Mesendoderm (in vitro differentiated cells): ENCODE data around the gene RTN4R.
A peak's percentile ranks its signal among the peaks of the same experiment; 100 is the strongest.
"Not testable (repeated sequence)": the region's sequence is repeated elsewhere in the genome, so short reads cannot be mapped to it uniquely, and the experiment has no call there.

ENCODE experiments used
- DNase-seq: peaks from one replicate; pipeline ENCODE4 v3.0.0; 2013
- H2AK5ac ChIP-seq: 2 replicates; pipeline ENCODE4 v1.6.1; 2013; ENCODE audit warnings: low read length, inconsistent platforms
- H2BK120ac ChIP-seq: 2 replicates; pipeline ENCODE4 v1.6.1; 2013; ENCODE audit warnings: low read depth, mild to moderate bottlenecking, low read length, moderate library complexity, mixed read lengths
- H2BK15ac ChIP-seq: replicated peaks from 2 replicates; pipeline ENCODE4 v1.6.1; 2013; ENCODE audit warnings: low read depth, mild to moderate bottlenecking, moderate library complexity
- H2BK5ac ChIP-seq: 2 replicates; pipeline ENCODE4 v1.6.1; 2013; ENCODE audit warnings: low read length, inconsistent platforms
- H3K18ac ChIP-seq: 2 replicates; pipeline ENCODE4 v1.6.1; 2013; ENCODE audit warnings: mild to moderate bottlenecking, low read length, mixed read lengths
- H3K23ac ChIP-seq: one replicate; pipeline ENCODE4 v1.6.1; 2013; ENCODE audit warnings: low read length
- H3K27ac ChIP-seq: 2 replicates; pipeline ENCODE4 v1.5.1; 2013; ENCODE audit warnings: low read depth, mild to moderate bottlenecking, inconsistent platforms, low read length, moderate library complexity
- H3K27me3 ChIP-seq: 2 replicates; pipeline ENCODE4 v1.6.1; 2013; ENCODE audit warnings: low read length, control low read depth, mild to moderate bottlenecking, inconsistent platforms; ENCODE audit not compliant: insufficient read depth, poor library complexity
- H3K36me3 ChIP-seq: 2 replicates; pipeline ENCODE4 v1.6.1; 2013; ENCODE audit warnings: low read length, inconsistent platforms; ENCODE audit not compliant: control insufficient read depth, insufficient read depth
- H3K4ac ChIP-seq: one replicate; pipeline ENCODE4 v1.6.1; 2013; ENCODE audit warnings: low read depth, mild to moderate bottlenecking, low read length, moderate library complexity
- H3K4me1 ChIP-seq: 2 replicates; pipeline ENCODE4 v1.6.1; 2013; ENCODE audit warnings: low read depth, low read length, inconsistent platforms; ENCODE audit not compliant: control insufficient read depth
- H3K4me2 ChIP-seq: 2 replicates; pipeline ENCODE4 v1.6.1; 2013; ENCODE audit warnings: low read length
- H3K4me3 ChIP-seq: 2 replicates; pipeline ENCODE4 v1.5.1; 2013; ENCODE audit warnings: mild to moderate bottlenecking, low read length
- H3K56ac ChIP-seq: one replicate; pipeline ENCODE4 v1.6.1; 2013; ENCODE audit warnings: low read length
- H3K79me1 ChIP-seq: 2 replicates; pipeline ENCODE4 v1.6.1; 2013; ENCODE audit warnings: low read length, inconsistent platforms
- H3K79me2 ChIP-seq: 2 replicates; pipeline ENCODE4 v1.6.1; 2013; ENCODE audit warnings: mild to moderate bottlenecking, low read length; ENCODE audit not compliant: control insufficient read depth, insufficient read depth
- H3K9ac ChIP-seq: 2 replicates; pipeline ENCODE4 v1.6.1; 2013; ENCODE audit warnings: low read length, inconsistent platforms
- H4K5ac ChIP-seq: one replicate; pipeline ENCODE4 v1.6.1; 2013; ENCODE audit warnings: low read length
- H4K8ac ChIP-seq: one replicate; pipeline ENCODE4 v1.6.1; 2013; ENCODE audit warnings: low read depth, mild to moderate bottlenecking, control low read depth, low read length, moderate library complexity
- WGBS: extraction: QIAGEN DNeasy Blood & Tissue Kit; methylation state at CpG from one replicate; pipeline ENCODE4 v1.1.7; 2013; ENCODE audit warnings: low lambda C conversion rate, missing lambda C conversion rate; ENCODE audit not compliant: insufficient coverage; ENCODE audit errors: extremely low coverage; 5-methylcytosine and 5-hydroxymethylcytosine counted together

RTN4R gene

GRCh38 chr22:20272700-20273099 lies 4.6 kb upstream of the RTN4R start:
- no peaks in the 10 kb centered on the region for H3K27me3 ChIP-seq

GRCh38 chr22:20272174-20272573 lies 4.1 kb upstream of the RTN4R start:
- H4K5ac ChIP-seq = no peak overlapping the region

More at GRCh38 chr22:20272700-20273099, 4.6 kb upstream of the RTN4R start:
- H2BK15ac ChIP-seq = no peak overlapping the region
- H3K79me1 ChIP-seq = no peaks in the 10 kb centered on the region
- no peak overlapping the region for H3K18ac ChIP-seq
- no peak overlapping the region for H3K4ac ChIP-seq
- H3K4me2 ChIP-seq = no peak overlapping the region
- no peak overlapping the region for H3K23ac ChIP-seq
- H3K79me2 ChIP-seq = no peaks in the 10 kb centered on the region
- H2AK5ac ChIP-seq = no peak overlapping the region
- DNase-seq = no peak
- H4K5ac ChIP-seq = no peak overlapping the region
- no peaks in the 10 kb centered on the region for H3K36me3 ChIP-seq
- no CpG with 5 or more reads among the region's 13 CpGs for WGBS
- H3K27ac ChIP-seq = no peak overlapping the region
- H3K9ac ChIP-seq = no peak overlapping the region
- no peak overlapping the region for H2BK5ac ChIP-seq
- H3K4me3 ChIP-seq = no peak overlapping the region
- H3K4me1 ChIP-seq = no peaks in the 10 kb centered on the region
- no peak overlapping the region for H4K8ac ChIP-seq
- no peak overlapping the region for H3K56ac ChIP-seq
- H2BK120ac ChIP-seq = no peak overlapping the region

DNA sequence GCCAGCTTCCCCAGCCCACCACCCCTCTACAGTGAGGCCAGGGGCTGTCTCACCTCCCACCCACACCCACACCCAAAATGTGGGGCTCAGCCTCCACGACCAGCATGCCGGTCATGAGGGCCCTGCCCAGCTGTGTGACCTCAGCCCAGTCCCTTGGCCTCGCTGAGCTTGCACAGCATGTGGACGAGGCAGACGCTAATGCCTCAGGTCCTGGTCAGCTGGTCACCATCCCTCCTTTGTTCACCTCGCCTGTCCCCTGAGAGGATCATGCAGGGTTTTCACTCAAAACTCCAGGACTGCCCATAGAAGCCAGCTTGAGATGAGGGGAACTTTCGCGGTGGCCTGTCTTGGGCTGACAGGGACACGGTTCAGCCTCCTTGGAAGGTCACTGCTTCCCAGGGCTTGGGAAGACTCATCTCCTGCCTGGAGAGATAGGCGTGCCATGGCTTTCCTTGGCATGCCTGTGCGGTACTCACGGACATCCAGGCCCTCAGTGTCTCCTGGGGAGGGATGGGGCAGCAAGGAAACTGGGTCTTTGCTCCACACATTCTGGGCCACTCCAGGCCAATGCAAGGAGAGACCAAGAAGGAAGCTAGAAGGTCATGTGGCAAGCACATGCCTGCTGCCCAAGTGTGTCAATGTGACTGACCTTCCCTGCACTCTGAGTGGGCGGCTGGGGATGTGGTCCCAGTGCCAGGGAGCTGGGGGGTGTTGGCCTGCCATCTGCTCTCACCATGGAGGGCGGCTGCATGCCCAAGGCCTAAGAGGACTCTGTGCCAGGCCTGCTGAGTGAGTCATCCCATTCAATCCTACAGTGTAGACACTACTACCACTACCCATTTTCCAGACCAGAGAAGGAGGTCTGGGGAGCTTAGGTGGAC lies 3.2 kb upstream of the RTN4R start:
- H2BK5ac ChIP-seq = no peak overlapping the region
- no peak overlapping the region for H3K9ac ChIP-seq
- no peak overlapping the region for H3K18ac ChIP-seq
- H2BK15ac ChIP-seq = no peak overlapping the region
- no peaks in the 10 kb centered on the region for H3K36me3 ChIP-seq
- H3K27me3 ChIP-seq = no peaks in the 10 kb centered on the region
- H3K4me3 ChIP-seq = no peak overlapping the region
- no peak overlapping the region for H3K27ac ChIP-seq
- H3K4me1 ChIP-seq = no peaks in the 10 kb centered on the region
- no peaks in the 10 kb centered on the region for H3K79me2 ChIP-seq
- no peak overlapping the region for H3K23ac ChIP-seq
- no peak overlapping the region for H3K4ac ChIP-seq
- WGBS = no CpG with 5 or more reads among the region's 14 CpGs
- H4K8ac ChIP-seq = no peak overlapping the region
- H3K79me1 ChIP-seq = no peaks in the 10 kb centered on the region
- DNase-seq = no peak
- H2BK120ac ChIP-seq = no peak overlapping the region
- H3K56ac ChIP-seq = no peak overlapping the region
- H3K4me2 ChIP-seq = no peak overlapping the region
- no peak overlapping the region for H2AK5ac ChIP-seq
- H4K5ac ChIP-seq = no peak overlapping the region

More at GRCh38 chr22:20272174-20272573, 4.1 kb upstream of the RTN4R start:
- H2BK120ac ChIP-seq = no peak overlapping the region
- H3K4me1 ChIP-seq = no peaks in the 10 kb centered on the region
- no peak overlapping the region for H3K56ac ChIP-seq
- no peak for DNase-seq
- H2AK5ac ChIP-seq = no peak overlapping the region
- H3K18ac ChIP-seq = no peak overlapping the region
- H3K27ac ChIP-seq = no peak overlapping the region
- H3K4me3 ChIP-seq = no peak overlapping the region
- no peak overlapping the region for H3K4me2 ChIP-seq
- no peak overlapping the region for H3K23ac ChIP-seq
- H3K79me2 ChIP-seq = no peaks in the 10 kb centered on the region
- no peak overlapping the region for H3K9ac ChIP-seq
- no peaks in the 10 kb centered on the region for H3K27me3 ChIP-seq
- no CpG with 5 or more reads among the region's 9 CpGs for WGBS
- no peak overlapping the region for H3K4ac ChIP-seq
- H3K36me3 ChIP-seq = no peaks in the 10 kb centered on the region
- no peak overlapping the region for H2BK15ac ChIP-seq
- H2BK5ac ChIP-seq = no peak overlapping the region
- no peak overlapping the region for H4K8ac ChIP-seq
- H3K79me1 ChIP-seq = no peaks in the 10 kb centered on the region

DNA sequence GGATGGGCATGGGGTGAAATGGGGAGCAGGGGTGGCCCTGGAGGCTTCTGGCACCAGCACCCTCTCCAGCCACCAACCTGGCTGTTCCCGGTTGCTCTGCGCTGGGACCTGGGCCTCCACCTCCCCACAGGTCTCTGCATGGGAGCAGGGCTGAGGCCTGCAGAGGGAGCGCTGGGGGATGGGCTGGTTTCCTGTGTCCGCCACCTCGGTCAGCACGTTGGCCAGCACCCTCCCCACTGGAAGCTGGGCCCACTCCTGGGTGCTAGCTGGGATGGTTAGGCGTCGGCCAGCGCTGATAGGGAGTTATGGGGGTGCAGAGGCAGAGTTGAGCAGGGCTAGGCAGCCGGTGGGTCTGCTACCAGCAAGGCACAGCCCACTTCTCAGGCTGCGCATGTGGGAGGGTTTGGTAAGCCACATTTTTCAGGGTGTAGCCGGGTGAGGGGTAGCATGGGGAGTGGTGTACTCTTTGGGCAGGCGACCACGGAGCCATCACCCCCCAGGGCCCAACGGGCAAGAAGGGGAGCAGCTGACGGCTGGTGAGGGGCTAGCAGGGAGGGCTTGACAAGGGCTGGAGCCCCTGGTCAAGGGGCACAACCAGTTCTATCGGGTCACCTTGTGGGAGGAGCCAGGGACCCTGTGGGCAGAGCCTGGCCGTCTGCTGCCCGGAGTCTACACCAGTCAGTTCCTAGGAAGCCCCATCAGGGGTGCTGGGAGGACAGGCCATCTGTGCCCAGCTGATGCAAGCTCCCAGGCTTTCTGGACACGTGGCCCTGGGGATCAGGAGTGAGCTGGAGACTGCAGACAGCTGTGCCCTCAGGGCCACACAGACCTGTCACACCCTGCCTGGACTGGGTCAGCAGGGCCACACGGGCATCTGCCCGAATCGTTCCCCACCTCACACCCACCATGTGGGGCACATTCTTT lies 2.3 kb upstream of the RTN4R start:
- H3K4ac ChIP-seq, H3K18ac ChIP-seq, H4K5ac ChIP-seq, H2AK5ac ChIP-seq, H3K27ac ChIP-seq, H3K36me3 ChIP-seq, H4K8ac ChIP-seq, H3K4me1 ChIP-seq, H3K79me1 ChIP-seq, H3K27me3 ChIP-seq, H3K56ac ChIP-seq, H2BK15ac ChIP-seq, H3K79me2 ChIP-seq, H3K23ac ChIP-seq, H2BK120ac ChIP-seq, H3K9ac ChIP-seq, H2BK5ac ChIP-seq, H3K4me3 ChIP-seq, H3K4me2 ChIP-seq: not testable (repeated sequence)
- DNase-seq = peak; percentile 22
- WGBS = no CpG with 5 or more reads among the region's 23 CpGs

- not testable (repeated sequence) for H3K36me3 ChIP-seq, H2BK15ac ChIP-seq, H4K5ac ChIP-seq
Observed at GRCh38 chr22:20269673-20270072, 1.6 kb upstream of the RTN4R start.

More at GRCh38 chr22:20269673-20270072, 1.6 kb upstream of the RTN4R start:
- not testable (repeated sequence) for H3K4me3 ChIP-seq, H2BK5ac ChIP-seq, DNase-seq, H3K4me1 ChIP-seq, H3K23ac ChIP-seq, H2AK5ac ChIP-seq, H3K9ac ChIP-seq, H3K79me2 ChIP-seq, H2BK120ac ChIP-seq, H3K18ac ChIP-seq, H3K79me1 ChIP-seq, H3K4ac ChIP-seq, H3K56ac ChIP-seq, H3K27ac ChIP-seq, H3K27me3 ChIP-seq, H3K4me2 ChIP-seq, H4K8ac ChIP-seq
- no CpG with 5 or more reads among the region's 8 CpGs for WGBS
